OCI-LY7 (cell line): Measurements from ENCODE around the gene CACNB2.

ENCODE experiments used
- EZH2phosphoT487 ChIP-seq: fragments of 200-600 bp; sonication (generic); IDR thresholded peaks from 2 replicates; pipeline ENCODE4 v1.6.1; 2018; ENCODE audit warnings: low read depth, borderline replicate concordance, mild to moderate bottlenecking, mixed run types, antibody characterized with exemption, low read length, moderate library complexity, mixed read lengths
- TF ChIP-seq, protein P1 (sequence below): fragments of 200-600 bp; sonication (generic); conservative IDR thresholded peaks from 2 replicates; pipeline ENCODE4 v1.5.1; 2014; ENCODE audit warnings: mild to moderate bottlenecking, antibody characterized with exemption, low read length, moderate library complexity, mixed read lengths

DNA sequence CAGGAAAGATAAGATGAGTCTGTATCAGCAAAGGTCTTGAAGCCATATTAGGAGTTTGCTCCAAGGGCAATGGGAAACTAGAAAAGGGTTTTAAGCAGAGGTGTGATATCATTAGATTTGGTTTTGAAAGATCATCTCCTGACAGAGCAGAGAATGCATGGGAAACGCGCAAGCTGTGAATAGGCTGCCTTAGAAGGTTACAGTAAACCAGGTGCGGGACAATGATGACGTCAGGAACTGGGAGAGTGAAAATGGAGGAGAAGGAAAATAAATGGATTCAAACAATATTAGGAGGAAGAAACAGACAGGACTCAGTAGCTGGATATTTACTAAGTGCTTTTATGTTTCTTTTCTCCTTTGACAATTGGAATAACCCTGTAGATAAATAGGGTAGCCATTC lies 50.6 kb downstream of the CACNB2 start:
- TF ChIP-seq, protein P1, sequence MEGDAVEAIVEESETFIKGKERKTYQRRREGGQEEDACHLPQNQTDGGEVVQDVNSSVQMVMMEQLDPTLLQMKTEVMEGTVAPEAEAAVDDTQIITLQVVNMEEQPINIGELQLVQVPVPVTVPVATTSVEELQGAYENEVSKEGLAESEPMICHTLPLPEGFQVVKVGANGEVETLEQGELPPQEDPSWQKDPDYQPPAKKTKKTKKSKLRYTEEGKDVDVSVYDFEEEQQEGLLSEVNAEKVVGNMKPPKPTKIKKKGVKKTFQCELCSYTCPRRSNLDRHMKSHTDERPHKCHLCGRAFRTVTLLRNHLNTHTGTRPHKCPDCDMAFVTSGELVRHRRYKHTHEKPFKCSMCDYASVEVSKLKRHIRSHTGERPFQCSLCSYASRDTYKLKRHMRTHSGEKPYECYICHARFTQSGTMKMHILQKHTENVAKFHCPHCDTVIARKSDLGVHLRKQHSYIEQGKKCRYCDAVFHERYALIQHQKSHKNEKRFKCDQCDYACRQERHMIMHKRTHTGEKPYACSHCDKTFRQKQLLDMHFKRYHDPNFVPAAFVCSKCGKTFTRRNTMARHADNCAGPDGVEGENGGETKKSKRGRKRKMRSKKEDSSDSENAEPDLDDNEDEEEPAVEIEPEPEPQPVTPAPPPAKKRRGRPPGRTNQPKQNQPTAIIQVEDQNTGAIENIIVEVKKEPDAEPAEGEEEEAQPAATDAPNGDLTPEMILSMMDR, result no peak
- no peak for TF ChIP-seq EZH2phosphoT487
